Natural killer cell treated with Interleukin-12 subunit alpha and Interleukin-12 subunit beta and Interleukin-15 and Interleukin-18, amount 100 ng/mL, for 72 hours (primary cell): ENCODE results near the gene UPF2. TPM values are rescaled to one million over a fixed set of nuclear protein-coding genes. Genes with fewer than 3 reads are reported as not detected.

Source experiments
- ATAC-seq, 2 donors: fragments of 150-1000 bp; cut with Tn5 transposase in 1 of 2; sonication (Bioruptor Pico), chemical (Tn5 transposase) in 1 of 2; 2 replicates each; pipeline ENCODE4 v1.10.0; 2021
- DNase-seq: peaks from one replicate; pipeline ENCODE4 v3.0.0; 2022; ENCODE audit warnings: low spot score
- H3K27ac Mint-ChIP-seq, 2 donors: 1 replicate in 1 of 2; 2 replicates in 1 of 2; pipeline ENCODE4 v1.8.0; 2022; ENCODE audit warnings: mixed read lengths in 2 of 2, mild to moderate bottlenecking in 1 of 2, moderate library complexity in 1 of 2
- H3K27me3 Mint-ChIP-seq, 2 donors: 1 replicate in 1 of 2; 2 replicates in 1 of 2; pipeline ENCODE4 v1.8.0; 2022; ENCODE audit warnings: mixed read lengths in 2 of 2
- H3K36me3 Mint-ChIP-seq: one replicate; pipeline ENCODE4 v1.8.0; 2022; ENCODE audit warnings: mixed read lengths
- H3K4me1 Mint-ChIP-seq, 2 donors: 1 replicate in 1 of 2; 2 replicates in 1 of 2; pipeline ENCODE4 v1.8.0; 2022; ENCODE audit warnings: low read depth in 2 of 2, mixed read lengths in 2 of 2, mild to moderate bottlenecking in 1 of 2
- H3K4me3 Mint-ChIP-seq: one replicate; pipeline ENCODE4 v1.8.0; 2022; ENCODE audit warnings: mixed read lengths
- H3K9me3 Mint-ChIP-seq: 2 replicates; pipeline ENCODE4 v1.8.0; 2022; ENCODE audit warnings: mixed read lengths
- total RNA-seq, 2 donors: library from RNA; stranded (reverse); gene quantifications; one replicate each; pipeline ENCODE4 v1.2.3, GENCODE V29; 2022

The UPF2 gene
- total RNA-seq, 2 donors from 2014 or later, result 39.6 to 55.1 TPM

GRCh38 chr10:11887381-11888227 lies 155.0 kb downstream of the UPF2 start:
- Mint-ChIP-seq H3K27ac (no peak overlapping the region), H3K4me3 (no peak overlapping the region), H3K4me1 (peaks cover 3 to 4% of the 10 kb centered on the region in 2 donors), H3K36me3 (no peaks in the 10 kb centered on the region), H3K27me3 (no peaks in the 10 kb centered on the region), H3K9me3 (no peaks in the 10 kb centered on the region)
- DNase-seq (no peak), ATAC-seq (no peak)

DNA sequence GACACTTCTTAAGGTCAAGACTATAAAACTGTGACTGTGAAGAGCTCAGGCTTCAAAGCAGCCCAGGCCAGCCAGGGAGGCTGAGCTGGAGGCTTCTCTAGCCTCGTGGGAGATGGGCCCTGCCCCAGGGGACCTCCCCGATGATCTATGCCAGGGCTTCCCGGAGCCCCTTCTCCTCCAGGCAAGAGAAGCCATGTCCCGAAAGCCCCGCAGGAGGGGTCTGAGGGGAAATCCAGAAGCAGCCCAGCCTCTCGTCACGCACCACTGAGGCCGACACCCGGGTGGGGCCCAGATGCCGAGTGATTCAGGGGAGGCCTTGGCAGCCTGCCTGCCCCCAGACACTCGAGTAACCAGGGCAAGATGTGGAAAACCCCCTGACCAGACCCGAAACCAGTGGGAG lies 155.8 kb downstream of the UPF2 start:
- H3K36me3 Mint-ChIP-seq, result no peaks in the 10 kb centered on the region
- no peak for DNase-seq
- H3K27ac Mint-ChIP-seq, result no peak overlapping the region
- H3K4me1 Mint-ChIP-seq, result peaks cover 9 to 11% of the 10 kb centered on the region in 2 donors
- no peak overlapping the region for H3K4me3 Mint-ChIP-seq
- no peaks in the 10 kb centered on the region for H3K27me3 Mint-ChIP-seq
- no peaks in the 10 kb centered on the region for H3K9me3 Mint-ChIP-seq
- no peak for ATAC-seq

DNA sequence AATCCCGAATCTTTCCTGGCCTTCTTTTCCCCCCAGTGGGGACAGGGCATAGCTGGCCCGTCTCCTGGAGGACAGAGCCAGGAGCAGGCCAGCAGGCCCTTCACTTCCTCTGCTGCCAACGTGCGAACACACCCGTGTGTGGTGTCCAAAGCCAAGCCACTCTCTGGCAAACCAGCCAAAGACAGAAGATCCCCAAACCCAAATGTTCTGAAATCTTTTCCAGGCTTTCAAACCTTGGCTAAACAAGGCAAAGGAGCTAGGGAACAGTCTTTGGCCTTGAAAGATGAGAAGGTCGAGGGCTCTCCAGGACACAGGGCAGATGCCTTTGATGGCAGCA lies 156.5 kb downstream of the UPF2 start:
- no peaks in the 10 kb centered on the region for H3K36me3 Mint-ChIP-seq
- no peak overlapping the region for H3K4me3 Mint-ChIP-seq
- H3K4me1 Mint-ChIP-seq, result peaks cover 11 to 13% of the 10 kb centered on the region in 2 donors
- DNase-seq, result no peak
- H3K9me3 Mint-ChIP-seq, result no peaks in the 10 kb centered on the region
- no peak overlapping the region for H3K27ac Mint-ChIP-seq
- ATAC-seq, result no peak
- H3K27me3 Mint-ChIP-seq, result no peaks in the 10 kb centered on the region

GRCh38 chr10:11885437-11886137 lies 157.0 kb downstream of the UPF2 start:
- ATAC-seq, result no peak
- Mint-ChIP-seq H3K9me3 (no peaks in the 10 kb centered on the region), H3K27me3 (no peaks in the 10 kb centered on the region), H3K36me3 (no peaks in the 10 kb centered on the region), H3K4me1 (peaks cover 11 to 13% of the 10 kb centered on the region in 2 donors), H3K4me3 (no peak overlapping the region), H3K27ac (no peak overlapping the region)
- no peak for DNase-seq

DNA sequence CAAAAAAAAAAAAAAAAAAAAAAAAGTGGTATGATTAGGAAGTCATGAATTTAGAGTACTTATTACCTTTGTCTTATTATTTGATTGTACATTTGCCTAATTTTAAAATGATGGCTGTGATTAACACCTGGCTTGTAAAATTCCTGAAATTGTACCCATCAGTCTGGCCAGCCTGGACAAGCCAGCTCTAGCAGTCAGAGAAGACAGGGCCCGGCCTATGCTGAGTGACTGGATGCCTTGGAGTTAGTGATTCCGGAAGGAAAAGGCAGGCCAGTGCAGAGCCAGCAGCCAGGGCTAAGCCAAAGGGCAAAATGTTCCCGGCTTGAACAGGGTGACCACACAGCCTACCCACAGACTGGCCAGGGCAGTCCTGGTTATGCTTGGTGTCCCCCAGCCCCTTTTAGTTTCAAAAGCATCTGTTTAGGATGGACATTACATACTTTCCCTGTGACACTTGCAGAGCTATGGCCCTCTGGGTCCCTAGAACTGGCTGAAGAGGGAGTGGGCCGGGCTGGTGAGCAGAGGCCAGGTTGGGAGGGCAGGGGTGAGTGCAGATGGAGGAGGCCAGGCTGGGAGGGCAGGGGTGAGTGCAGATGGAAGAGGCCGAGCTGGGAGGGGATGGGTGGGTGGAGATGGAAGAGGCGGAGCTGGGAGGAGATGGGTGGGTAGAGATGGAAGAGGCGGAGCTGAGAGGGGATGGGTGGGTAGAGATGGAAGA lies 157.7 kb downstream of the UPF2 start:
- DNase-seq (no peak), ATAC-seq (no peak)
- H3K4me3 Mint-ChIP-seq, result no peak overlapping the region

DNA sequence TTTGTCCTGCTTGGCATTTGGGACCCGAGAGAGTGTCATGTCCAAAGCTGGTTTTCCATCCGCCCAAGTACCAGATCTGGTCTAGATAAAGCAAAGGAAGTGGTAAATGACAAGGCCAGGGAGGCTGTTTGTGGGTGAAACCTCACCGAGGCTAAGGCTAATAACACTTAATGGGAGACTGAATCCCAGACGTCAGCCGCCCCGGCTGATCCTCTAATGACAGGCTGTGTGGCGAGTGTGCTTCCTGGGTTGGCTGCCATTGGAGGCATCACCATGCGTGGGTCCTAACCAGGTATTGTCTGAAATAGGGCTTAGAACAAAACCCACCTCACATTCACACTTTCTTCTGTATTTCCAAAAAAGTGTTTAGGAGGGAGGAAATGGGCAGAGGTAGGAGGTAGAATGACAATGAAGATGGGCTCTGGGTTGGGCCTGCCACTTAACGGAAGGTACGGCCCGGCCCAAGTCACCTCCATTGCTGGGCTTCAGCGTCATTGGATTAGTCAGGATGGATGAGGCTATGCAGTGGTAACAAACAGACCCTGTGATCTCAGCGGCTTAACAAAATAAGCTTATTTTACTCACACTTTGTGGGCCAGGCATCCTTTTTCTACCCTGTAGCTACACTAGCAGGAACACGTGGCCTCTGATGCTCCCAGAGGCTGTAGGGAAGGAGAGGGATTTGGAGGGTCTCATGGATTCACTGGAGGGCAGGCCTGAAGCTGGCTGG lies 159.8 kb downstream of the UPF2 start:
- no peak for ATAC-seq
- DNase-seq, result no peak
- Mint-ChIP-seq H3K36me3 (no peaks in the 10 kb centered on the region), H3K9me3 (no peaks in the 10 kb centered on the region), H3K4me3 (peak overlapping the region; percentile 19), H3K27ac (no peak overlapping the region), H3K27me3 (peaks cover 0 to 3% of the 10 kb centered on the region in 2 donors), H3K4me1 (peaks cover 11 to 13% of the 10 kb centered on the region in 2 donors)

More for the DNA sequence above, 157.7 kb downstream of the UPF2 start:
- no peak overlapping the region for H3K27ac Mint-ChIP-seq
- H3K36me3 Mint-ChIP-seq, result no peaks in the 10 kb centered on the region
- no peaks in the 10 kb centered on the region for H3K9me3 Mint-ChIP-seq
- no peaks in the 10 kb centered on the region for H3K27me3 Mint-ChIP-seq
- peaks cover 11 to 13% of the 10 kb centered on the region in 2 donors for H3K4me1 Mint-ChIP-seq

GRCh38 chr10:11881477-11882417 lies 160.9 kb downstream of the UPF2 start:
- no peak overlapping the region for H3K27ac Mint-ChIP-seq
- H3K9me3 Mint-ChIP-seq, result no peaks in the 10 kb centered on the region
- no peaks in the 10 kb centered on the region for H3K36me3 Mint-ChIP-seq
- DNase-seq (no peak), ATAC-seq (no peak)
- H3K4me3 Mint-ChIP-seq, result peak overlapping the region; percentile 18
- H3K4me1 Mint-ChIP-seq, result peaks cover 11 to 13% of the 10 kb centered on the region in 2 donors
- H3K27me3 Mint-ChIP-seq, result peaks cover 0 to 3% of the 10 kb centered on the region in 2 donors

DNA sequence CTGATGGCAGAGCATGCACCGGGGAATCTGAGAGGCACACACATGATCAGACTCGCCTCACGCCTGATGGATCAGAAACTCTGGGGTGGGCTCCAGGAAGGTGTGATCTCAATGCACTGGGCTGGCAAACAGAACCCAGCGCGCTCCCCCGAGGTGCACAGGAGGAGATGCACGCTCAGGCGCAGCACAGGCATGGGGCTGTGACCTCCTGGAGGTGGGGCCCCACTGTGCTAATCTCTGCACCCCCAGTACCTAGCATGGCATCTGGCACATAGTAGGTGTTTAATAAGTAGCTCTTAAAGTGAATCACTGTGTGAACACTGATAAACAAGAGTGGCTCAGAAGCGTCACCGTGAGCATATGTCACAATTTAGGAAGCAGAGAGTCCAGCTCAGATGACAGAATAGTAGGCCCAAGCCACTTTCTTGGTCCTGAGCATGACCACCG lies 161.6 kb downstream of the UPF2 start:
- Mint-ChIP-seq H3K4me1 (peaks cover 11 to 13% of the 10 kb centered on the region in 2 donors), H3K27me3 (peaks cover 0 to 3% of the 10 kb centered on the region in 2 donors), H3K9me3 (no peaks in the 10 kb centered on the region), H3K27ac (no peak overlapping the region), H3K36me3 (no peaks in the 10 kb centered on the region), H3K4me3 (no peak overlapping the region)
- DNase-seq (no peak), ATAC-seq (peak in 1 of 2 donors; percentile 10)

DNA sequence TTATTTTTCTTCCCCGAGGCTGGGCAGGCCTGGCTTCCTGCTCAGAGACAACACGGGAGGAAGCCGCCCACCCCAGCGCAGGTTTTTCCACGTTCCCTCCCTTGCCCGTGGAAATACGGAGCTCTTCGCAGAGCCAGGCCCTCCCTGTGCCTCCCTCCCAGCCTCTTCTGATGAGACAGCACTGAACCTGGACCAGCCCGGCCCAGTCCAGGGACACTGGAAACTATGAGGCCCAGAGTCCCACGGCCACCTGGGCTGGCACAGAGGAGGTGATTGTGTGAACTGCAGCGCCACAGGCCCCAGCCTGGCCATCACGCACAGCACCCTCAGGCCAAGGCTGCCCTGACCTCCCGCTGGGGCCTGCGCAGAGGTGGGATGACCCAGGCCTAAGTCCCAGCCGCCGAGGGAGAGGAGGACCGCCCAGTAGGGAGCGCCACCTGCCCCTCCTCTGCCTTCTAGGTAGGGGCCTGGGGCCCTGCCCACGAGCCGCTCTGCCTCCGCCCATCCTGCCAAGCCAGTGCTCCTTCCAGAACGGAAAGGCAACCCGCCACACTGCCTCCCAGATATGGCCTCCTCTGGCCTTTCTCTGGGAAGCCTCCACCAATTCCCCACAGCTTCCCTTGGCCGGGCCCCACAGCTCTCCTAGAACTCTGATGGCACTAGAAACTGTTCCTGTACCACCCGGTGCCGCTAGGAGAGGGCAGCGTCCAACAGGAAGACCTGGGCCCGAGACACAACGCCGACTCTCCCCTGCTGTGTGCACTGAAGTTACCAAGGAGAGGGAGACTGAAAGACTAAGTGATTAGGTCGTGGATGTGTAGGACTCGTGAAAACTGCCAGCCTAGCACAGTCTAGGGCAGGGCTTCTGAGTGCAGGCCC lies 162.2 kb downstream of the UPF2 start:
- no peak overlapping the region for H3K27ac Mint-ChIP-seq
- H3K9me3 Mint-ChIP-seq, result no peaks in the 10 kb centered on the region
- peaks cover 0 to 3% of the 10 kb centered on the region in 2 donors for H3K27me3 Mint-ChIP-seq
- H3K4me3 Mint-ChIP-seq, result no peak overlapping the region
- no peak for DNase-seq
- no peak for ATAC-seq
- peaks cover 11 to 13% of the 10 kb centered on the region in 2 donors for H3K4me1 Mint-ChIP-seq
- no peaks in the 10 kb centered on the region for H3K36me3 Mint-ChIP-seq

GRCh38 chr10:11879387-11880094 lies 163.1 kb downstream of the UPF2 start:
- Mint-ChIP-seq H3K36me3 (no peaks in the 10 kb centered on the region), H3K9me3 (no peaks in the 10 kb centered on the region), H3K27me3 (peaks cover 0 to 3% of the 10 kb centered on the region in 2 donors), H3K4me3 (no peak overlapping the region), H3K27ac (no peak overlapping the region), H3K4me1 (peaks cover 11 to 13% of the 10 kb centered on the region in 2 donors)
- no peak for ATAC-seq
- no peak for DNase-seq

GRCh38 chr10:11878776-11879175 lies 163.8 kb downstream of the UPF2 start:
- DNase-seq, result no peak
- H3K36me3 Mint-ChIP-seq, result no peaks in the 10 kb centered on the region
- H3K27ac Mint-ChIP-seq, result no peak overlapping the region
- no peaks in the 10 kb centered on the region for H3K9me3 Mint-ChIP-seq
- H3K27me3 Mint-ChIP-seq, result peaks cover 0 to 3% of the 10 kb centered on the region in 2 donors
- peaks cover 11 to 13% of the 10 kb centered on the region in 2 donors for H3K4me1 Mint-ChIP-seq
- ATAC-seq, result no peak
- no peak overlapping the region for H3K4me3 Mint-ChIP-seq
